Activated naive CD4-positive, alpha-beta T cell (primary cell): Measurements from ENCODE around the gene CHN2.

Experiments used
- DNase-seq, 4 experiments: peaks; one replicate each; lab custom pipeline; 2025; lab: John Stamatoyannopoulos, UW

The CHN2 gene

DNA sequence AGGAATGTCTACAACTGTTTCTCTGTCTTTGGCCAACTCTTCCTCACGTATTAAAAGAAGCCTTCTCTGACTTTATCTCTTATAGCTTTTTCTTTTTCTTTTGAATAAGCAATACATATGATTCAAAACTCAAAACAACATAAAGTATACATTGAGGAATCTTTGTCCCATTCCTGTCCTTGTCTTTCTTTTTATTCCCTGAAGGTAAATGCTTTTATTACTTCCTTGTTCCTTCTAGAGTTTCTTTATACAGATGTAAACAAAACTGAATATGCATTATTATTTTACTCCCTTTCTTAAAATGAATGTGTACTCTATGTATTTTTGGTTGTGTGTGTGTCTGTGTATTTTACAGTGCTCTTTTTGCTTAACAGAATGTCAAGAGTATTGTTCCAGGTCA, 170.1 kb downstream of the CHN2 start:
- no peak for DNase-seq

DNA sequence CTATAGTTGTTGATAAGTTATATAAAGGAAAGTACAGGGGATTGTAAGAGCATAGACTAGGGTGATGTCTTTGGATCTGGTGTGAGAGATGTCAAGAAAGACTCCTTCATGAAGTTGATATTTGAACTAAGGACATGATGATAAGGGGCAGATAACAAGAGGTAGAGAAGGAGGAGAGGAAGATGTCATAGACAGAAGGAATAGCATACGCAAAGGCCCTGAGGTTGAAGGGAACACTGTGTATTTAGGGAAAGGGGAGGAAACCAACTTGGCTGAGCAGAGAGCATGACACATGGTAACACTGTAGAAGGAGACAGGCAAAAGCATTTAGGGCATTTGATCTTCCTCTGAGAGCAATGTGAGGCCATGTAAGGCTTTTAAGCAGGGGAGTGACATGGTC, 170.8 kb downstream of the CHN2 start:
- DNase-seq: no peak

DNA sequence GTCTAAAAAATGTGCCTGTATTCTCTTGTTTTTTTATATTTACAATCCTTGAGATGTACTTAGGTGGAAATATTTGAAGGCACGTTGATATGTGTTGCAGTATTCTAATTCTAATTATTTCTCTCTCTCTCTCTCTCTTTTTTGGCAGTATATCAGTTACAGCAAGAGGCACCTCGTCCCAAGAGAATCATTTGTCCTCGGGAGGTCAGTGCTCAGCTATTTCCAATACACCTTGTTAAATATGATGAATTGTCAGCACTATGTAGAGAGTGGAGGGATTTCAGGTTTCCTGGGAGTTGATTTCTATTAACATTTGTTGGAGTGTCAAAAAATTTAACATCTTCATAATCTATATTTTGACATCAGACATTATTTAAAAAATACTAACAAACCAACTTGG, 173.2 kb downstream of the CHN2 start:
- DNase-seq: no peak

DNA sequence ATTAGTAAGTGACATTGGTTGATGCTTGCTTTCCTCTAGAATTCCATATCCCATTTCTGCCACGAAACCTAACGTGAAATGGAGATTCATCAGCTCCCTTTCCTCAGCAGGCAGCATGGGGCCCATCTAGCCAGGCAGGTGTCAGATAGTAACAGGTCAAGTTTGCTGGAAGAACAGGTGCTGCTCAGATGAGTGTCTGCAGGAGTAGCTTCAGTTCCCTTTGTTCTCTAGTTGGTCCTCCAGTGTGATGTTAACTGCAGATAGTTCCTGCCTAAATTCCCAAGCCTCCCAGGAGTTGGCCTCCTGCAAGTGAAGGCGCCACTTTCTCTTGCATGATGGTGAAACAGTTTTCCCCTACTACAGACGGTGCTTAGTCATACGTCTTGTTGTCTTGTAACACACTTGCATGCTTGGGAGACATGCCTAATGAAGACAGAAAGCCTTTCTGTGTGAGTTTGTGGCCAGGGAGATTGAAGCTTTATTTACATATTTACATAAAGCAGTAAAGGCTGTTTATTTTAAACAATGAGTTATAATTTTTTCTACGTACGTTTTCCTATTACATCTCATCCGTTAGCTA, 175.4 kb downstream of the CHN2 start:
- DNase-seq: no peak

- no peak for DNase-seq
Observed at GRCh38 chr7:29370531-29371314, 176.1 kb downstream of the CHN2 start.

DNA sequence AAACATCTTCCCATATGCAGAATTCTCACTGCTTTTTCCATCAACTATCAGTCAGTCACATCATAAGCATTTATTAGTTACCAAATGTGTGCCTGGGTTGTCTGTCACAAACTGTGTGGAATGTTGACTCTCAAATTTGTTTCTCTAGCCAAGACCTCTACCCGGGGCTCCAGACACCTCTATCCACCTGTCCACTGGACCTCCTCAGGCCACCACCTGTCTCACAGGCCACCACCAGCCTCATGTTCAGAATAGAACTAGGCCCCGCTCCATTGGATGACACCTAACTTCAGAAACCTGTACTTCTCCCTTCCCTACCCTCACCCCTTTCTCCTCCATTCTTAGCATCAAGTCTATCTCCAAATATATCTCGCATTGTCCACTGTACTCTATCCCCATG, 176.9 kb downstream of the CHN2 start:
- no peak for DNase-seq

- DNase-seq: no peak
Observed at GRCh38 chr7:29372351-29373090, 177.9 kb downstream of the CHN2 start.

DNA sequence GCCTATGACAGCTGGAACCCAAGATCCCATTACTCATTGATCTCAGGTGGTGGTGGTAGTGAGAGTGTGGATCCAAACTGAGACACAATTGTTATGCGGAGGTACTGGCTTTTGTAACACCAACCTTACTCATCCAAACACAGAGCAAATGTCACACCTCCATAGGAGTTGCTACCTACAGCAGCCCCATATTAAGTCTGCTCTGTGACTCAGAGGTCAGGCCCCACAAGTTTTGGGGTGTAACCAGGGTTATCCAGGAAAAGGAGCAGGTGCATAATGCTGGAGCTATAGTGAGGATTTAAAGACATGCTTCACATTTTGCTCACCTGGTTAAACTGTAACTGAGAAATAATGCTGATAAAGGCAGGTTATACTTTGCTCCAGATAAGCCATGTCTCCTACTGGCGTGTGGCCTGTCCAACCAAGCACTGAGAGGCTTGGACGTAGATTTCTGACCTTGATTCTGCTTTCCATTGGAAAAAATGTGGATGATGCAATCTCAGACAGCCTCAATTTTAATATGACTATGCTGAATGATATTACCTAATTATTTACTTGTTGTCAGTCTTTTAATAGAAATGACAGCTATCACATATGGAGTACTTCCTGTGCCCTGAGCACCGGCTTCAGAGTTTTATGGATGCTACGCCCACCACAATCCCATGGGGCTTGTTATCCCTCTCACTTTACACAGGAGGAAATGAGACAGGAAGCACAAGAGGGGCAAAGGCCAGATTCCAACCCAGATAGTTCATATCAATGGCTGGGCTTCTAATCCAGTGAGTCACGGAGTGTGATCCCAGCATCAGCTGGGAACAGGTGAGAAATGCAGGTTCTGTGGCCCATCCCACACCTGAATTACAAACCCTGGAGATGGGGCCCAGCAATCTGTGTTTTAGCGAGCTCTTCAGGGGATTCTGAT, 181.3 kb downstream of the CHN2 start:
- DNase-seq: no peak

DNA sequence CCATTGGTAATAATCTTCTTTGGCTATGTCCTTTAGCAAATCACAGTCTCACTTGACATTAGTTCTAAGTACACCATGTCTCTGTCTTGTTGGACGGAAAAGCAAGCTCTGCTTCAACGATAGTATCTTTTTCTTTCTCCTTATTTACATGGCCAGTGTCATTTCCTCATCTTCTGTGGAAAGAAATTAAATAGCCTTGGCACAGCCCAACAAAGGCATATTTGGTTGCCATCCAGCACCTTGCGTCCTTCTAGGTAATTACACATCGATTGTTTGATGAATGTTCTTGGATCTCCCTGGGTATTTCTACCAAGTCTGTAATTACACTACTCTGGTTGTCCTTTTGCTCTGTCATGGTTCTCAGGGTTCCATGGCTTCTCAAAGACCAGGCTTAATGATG, 183.1 kb downstream of the CHN2 start:
- DNase-seq: no peak

DNA sequence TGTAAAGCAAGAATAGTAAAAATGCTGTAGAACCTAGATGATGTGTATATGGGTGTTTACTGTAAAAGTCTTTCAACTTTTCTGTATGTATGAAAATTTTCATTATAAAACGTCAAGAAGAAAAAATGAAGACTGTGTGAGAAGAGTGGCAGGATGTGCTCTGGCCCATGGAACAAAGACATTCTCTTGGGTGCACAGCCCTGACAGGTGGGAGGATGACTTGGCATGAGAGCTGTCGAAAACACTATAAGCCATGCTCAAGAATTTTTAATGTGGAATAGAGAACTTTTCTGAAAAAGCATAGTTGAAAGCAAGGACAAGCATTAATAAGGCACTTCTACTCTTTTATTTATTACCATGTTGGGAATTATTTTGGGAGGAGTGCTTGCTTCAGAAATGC, 185.0 kb downstream of the CHN2 start:
- no peak for DNase-seq

DNA sequence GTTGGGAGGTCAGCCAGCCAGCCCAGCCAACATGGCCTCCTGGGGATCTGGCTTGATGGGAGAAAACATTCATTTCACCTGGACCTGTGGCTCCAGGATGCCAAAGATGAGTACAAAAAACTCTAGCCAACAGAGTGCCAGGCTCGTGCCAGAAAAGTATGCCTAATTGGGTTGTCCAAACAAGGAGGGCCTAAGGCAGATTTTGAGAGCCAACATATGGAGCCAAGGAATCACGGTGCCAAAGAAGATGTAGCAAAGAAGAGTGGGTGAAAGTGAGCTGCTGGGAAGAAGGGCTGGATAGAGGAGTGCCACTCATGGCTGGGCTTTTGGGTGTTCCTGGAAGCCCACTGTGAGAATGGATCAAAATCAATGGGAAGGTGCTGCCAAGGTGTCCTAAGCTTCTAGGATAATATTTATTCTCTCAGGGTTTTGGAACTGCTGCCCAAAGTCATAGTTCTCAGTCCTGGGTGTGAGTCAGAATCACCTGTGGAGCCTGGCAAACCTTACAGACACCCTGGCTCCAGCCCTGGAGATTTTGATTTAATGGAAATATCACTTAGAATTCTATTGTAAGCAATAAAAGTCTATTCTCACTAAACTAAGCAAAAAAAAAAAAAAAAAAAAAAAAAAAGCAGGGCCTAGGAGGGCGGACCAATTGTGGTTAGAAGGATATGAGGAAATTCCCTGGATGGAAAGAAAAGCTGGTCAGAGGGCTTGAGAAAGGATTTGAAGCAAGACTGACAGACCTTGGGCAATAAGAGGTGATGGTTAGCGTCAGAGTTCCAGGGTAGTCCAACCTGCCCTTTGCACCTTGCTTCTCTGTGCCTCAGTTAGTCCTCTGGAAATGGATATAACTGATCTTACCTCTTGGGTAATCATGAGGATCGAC, 186.9 kb downstream of the CHN2 start:
- no peak for DNase-seq

DNA sequence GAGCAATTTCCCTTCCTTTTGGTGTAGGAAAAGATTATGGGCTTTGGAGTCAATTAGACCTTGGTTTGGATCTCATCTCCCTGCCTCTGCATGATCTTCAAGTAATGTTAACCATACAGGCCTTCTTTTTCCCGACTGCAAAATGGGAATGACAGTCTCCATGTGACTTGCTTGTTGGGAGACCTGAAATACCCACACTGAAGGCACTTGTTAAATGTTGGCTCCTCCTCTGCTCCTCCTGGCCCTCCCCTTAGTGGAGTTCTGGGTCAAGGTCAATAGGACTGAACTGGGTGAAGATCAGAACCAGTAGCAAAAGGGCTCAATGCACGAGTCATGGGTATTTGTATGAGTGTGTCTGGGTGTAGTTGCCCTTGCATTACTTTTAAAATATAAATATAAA, 189.7 kb downstream of the CHN2 start:
- no peak for DNase-seq

DNA sequence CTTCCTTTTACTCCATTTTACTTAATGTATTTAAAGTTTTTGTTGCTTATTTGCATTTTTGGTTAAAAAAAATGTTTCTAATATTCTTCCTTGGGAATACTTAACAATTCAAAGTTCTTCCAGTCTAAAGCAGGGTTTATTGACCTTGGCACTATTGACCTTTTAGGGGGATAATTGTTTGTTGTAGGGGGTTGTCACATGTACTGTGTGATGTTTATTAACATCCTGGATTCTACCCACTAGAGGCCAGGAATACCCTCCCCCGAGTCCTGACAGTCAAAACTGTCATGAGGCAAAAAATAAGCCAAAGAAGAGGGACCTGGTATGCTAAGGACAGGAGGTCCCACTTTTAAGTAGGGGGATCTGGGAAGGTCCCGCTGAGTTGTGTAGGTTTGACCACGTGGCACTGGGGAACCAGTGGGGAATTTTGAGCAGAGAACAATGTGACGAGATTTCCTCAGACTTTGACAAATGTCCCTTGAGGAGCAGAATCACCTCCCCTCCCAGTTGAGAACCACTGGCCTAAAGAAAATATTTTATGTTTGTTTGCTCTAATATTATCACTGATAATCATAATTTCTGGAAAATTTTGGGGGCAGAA, 190.7 kb downstream of the CHN2 start:
- no peak for DNase-seq

- DNase-seq: no peak
Observed at GRCh38 chr7:29386196-29386765, 191.7 kb downstream of the CHN2 start.

GRCh38 chr7:29391262-29391661, 196.7 kb downstream of the CHN2 start:
- DNase-seq: no peak

DNA sequence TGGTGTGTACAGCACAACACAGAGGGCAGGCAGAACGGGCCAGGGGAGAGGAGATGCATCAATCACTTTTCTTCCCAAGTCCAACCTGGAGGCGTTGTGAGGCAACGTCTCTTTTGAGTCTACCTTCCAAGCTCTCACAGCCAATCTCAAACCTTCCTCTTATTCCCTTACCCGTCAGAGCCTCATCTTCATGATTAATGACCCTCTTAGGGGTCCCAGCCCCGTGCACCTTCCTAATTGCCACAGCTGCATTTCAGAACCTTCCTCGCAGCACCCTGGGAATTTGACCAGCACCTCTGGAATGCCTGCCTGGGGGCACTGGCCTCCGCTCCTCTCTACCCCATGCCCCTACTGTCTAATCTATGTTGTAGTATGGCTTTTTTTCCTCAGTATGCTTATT, 199.7 kb downstream of the CHN2 start:
- DNase-seq: no peak

- DNase-seq: no peak
Observed at GRCh38 chr7:29396563-29396962, 202.0 kb downstream of the CHN2 start.

DNA sequence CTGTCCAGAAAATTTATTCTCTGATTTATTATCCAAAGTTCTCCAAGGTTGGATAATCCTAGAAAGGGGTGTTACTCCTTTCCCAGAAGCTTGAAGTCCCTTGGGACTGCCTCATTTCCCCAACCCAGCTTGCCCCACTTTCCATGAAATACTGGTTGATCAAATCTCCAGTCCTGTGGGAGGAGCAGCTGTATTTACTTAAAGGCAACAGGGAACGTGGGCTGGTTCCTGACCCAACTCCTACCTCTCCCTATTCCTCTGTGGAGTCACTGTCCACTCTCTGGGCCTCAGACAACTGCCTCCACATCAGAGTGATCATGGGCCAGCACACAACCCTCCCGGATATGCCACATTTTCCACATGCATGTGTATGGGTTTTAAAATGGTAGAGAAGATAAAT, 202.8 kb downstream of the CHN2 start:
- DNase-seq: no peak

GRCh38 chr7:29398011-29398410, 203.4 kb downstream of the CHN2 start:
- no peak for DNase-seq

DNA sequence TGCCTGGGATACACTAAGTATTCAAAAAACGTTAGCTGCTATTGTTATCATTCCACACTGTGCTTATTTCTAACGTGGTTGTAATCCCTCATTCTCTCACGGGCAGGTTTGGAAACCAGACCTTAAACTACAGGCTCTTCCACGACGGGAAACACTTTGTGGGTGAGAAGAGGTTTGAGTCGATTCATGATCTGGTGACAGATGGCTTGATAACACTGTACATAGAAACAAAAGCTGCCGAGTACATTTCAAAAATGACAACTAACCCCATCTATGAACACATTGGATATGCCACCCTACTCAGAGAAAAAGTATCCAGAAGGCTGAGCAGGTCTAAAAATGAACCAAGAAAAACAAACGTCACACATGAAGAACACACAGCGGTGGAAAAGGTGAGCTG, 205.9 kb downstream of the CHN2 start:
- no peak for DNase-seq
